ENCODE data around the gene TBC1D2B. TPM values are rescaled to one million over a fixed set of nuclear protein-coding genes. Genes with fewer than 3 reads are reported as not detected.

The TBC1D2B gene
- total and polyA plus RNA-seq, 3 donors from 2014 or later = 28.9 to 41.5 (median 40.6) TPM

- 63 to 80% methylated on average over 1 of the region's 1 CpG for whole genome bisulfite sequencing, 2 donors
- Histone ChIP-seq H3K4me1 (peaks cover 4% of the 10 kb centered on the region), H3K36me3 (ENCODE audit: low read depth, missing control alignments) (no peaks in the 10 kb centered on the region), H3K4me3 (no peak overlapping the region), H3K27ac (no peak overlapping the region), H3K9me3 (no peaks in the 10 kb centered on the region), H3K27me3 (no peaks in the 10 kb centered on the region)
- DNase-seq = no peak
- intact Hi-C loops (cut with DNase I; ENCODE audit: low total_unique reads) = no loop called here
- TF ChIP-seq POLR2A (IDR thresholded peaks at IDR 0.05) = no peak
- TF ChIP-seq CTCF (IDR thresholded peaks at IDR 0.05) = no peak
These were observed 36.8 kb downstream of the TBC1D2B start for GRCh38 chr15:78040653-78041244.

GRCh38 chr15:78038585-78039247 is 38.8 kb downstream of the TBC1D2B start:
- intact Hi-C loops (cut with DNase I; ENCODE audit: low total_unique reads) = no loop called here
- Histone ChIP-seq H3K4me1 (peaks cover 21% of the 10 kb centered on the region), H3K36me3 (ENCODE audit: low read depth, missing control alignments) (no peaks in the 10 kb centered on the region), H3K27ac (peak overlapping the region in 1 of 2 donors; percentile 9), H3K9me3 (no peaks in the 10 kb centered on the region), H3K4me3 (no peak overlapping the region), H3K27me3 (no peaks in the 10 kb centered on the region)
- TF ChIP-seq POLR2A (IDR thresholded peaks at IDR 0.05) = no peak
- no peak for TF ChIP-seq CTCF (IDR thresholded peaks at IDR 0.05)
- no peak for DNase-seq
- 88% methylated on average over 5 to 8 of the region's 8 CpGs for WGBS, 2 donors

- WGBS, 2 donors = 59 to 78% methylated on average over 4 of the region's 4 CpGs
- DNase-seq = no peak
- no peaks in the 10 kb centered on the region for H3K9me3 ChIP-seq
- no peaks in the 10 kb centered on the region for H3K36me3 ChIP-seq (ENCODE audit: low read depth, missing control alignments)
- H3K4me1 ChIP-seq = peaks cover 21% of the 10 kb centered on the region
- intact Hi-C loops (cut with DNase I; ENCODE audit: low total_unique reads) = no loop called here
- H3K4me3 ChIP-seq = no peak overlapping the region
- peak overlapping the region in 1 of 2 donors; percentile 19 for H3K27ac ChIP-seq
- no peaks in the 10 kb centered on the region for H3K27me3 ChIP-seq
- TF ChIP-seq CTCF (IDR thresholded peaks at IDR 0.05) (no peak), POLR2A (IDR thresholded peaks at IDR 0.05) (no peak)
These were observed 39.7 kb downstream of the TBC1D2B start for GRCh38 chr15:78037779-78038305.

- intact Hi-C loops (cut with DNase I; ENCODE audit: low total_unique reads) = no loop called here
- Histone ChIP-seq H3K9me3 (no peaks in the 10 kb centered on the region), H3K4me1 (peaks cover 21% of the 10 kb centered on the region), H3K27ac (no peak overlapping the region), H3K27me3 (no peaks in the 10 kb centered on the region), H3K36me3 (ENCODE audit: low read depth, missing control alignments) (no peaks in the 10 kb centered on the region), H3K4me3 (no peak overlapping the region)
- DNase-seq = no peak
- TF ChIP-seq POLR2A (IDR thresholded peaks at IDR 0.05) (no peak), CTCF (IDR thresholded peaks at IDR 0.05) (no peak)
- WGBS, 2 donors = 79% methylated on average over 7 of the region's 7 CpGs
These were observed 40.2 kb downstream of the TBC1D2B start for GRCh38 chr15:78037328-78037727.

Measured in testis (tissue), 3 donors.